Breast epithelium (tissue), 3 donors: ENCODE results near the gene DCLK1.

ENCODE experiments used
- CTCF ChIP-seq, 3 donors: fragments of 450-650 bp; IDR thresholded peaks; one replicate each; pipeline ENCODE4 v1.5.1; 2016 to 2017; ENCODE audit warnings: antibody characterized with exemption in 3 of 3, mild to moderate bottlenecking in 3 of 3, moderate library complexity in 3 of 3
- POLR2A ChIP-seq: fragments of 450-650 bp; IDR thresholded peaks from one replicate; pipeline ENCODE4 v1.6.1; 2016; ENCODE audit warnings: antibody characterized with exemption, mild to moderate bottlenecking, moderate library complexity
- POLR2AphosphoS5 ChIP-seq, 3 donors: sonication (generic); formaldehyde crosslinking; IDR thresholded peaks; one replicate each; pipeline ENCODE4 v1.6.1; 2017; ENCODE audit warnings: antibody characterized with exemption in 3 of 3

- no peak for TF ChIP-seq POLR2A
- TF ChIP-seq CTCF (IDR thresholded peaks at IDR 0.05), result no peak
- TF ChIP-seq POLR2AphosphoS5 (IDR thresholded peaks at IDR 0.05), result no peak
These were observed 43.7 kb upstream of the DCLK1 start for GRCh38 chr13:36174923-36175322.
